Bronchial epithelial cell (primary cell): ENCODE results near the gene SHC1. TPM values are rescaled to one million over a fixed set of nuclear protein-coding genes. Genes with fewer than 3 reads are reported as not detected.

ENCODE experiments used
- DNase-seq: peaks from one replicate; pipeline ENCODE4 v3.0.0-alpha.2; 2010; ENCODE audit warnings: low read depth
- FAIRE-seq: peaks from 2 replicates; lab custom pipeline; 2011; peaks lifted over from hg19 to GRCh38; lab: Jason Lieb, UNC
- H3K27me3 ChIP-seq: 2 replicates; pipeline ENCODE4 v1.5.1; 2011; ENCODE audit warnings: low read length; ENCODE audit not compliant: control insufficient read depth, insufficient read depth
- H3K36me3 ChIP-seq: 2 replicates; pipeline ENCODE4 v1.5.1; 2011; ENCODE audit warnings: low read length; ENCODE audit not compliant: control insufficient read depth, insufficient read depth
- H3K4me3 ChIP-seq: 2 replicates; pipeline ENCODE4 v1.5.1; 2011; ENCODE audit warnings: mild to moderate bottlenecking, low read depth, low read length, control low read depth
- CTCF ChIP-seq: IDR thresholded peaks from 2 replicates; pipeline ENCODE4 v1.5.1; 2011; ENCODE audit warnings: mild to moderate bottlenecking, moderate library complexity, low read length, control low read depth, inconsistent platforms; ENCODE audit not compliant: insufficient read depth, severe bottlenecking
- total RNA-seq: library from RNA; depleted of rRNA; stranded (reverse); fragments of >200 nt; gene quantifications from 2 replicates; pipeline ENCODE4 v1.2.1, GENCODE V29; 2014

SHC1 gene
- total RNA-seq, 1 donor from 2014 or later, result 216 TPM

- no peak for FAIRE-seq
These were observed 1.6 kb upstream of the SHC1 start for GRCh38 chr1:154972213-154972516.

DNA sequence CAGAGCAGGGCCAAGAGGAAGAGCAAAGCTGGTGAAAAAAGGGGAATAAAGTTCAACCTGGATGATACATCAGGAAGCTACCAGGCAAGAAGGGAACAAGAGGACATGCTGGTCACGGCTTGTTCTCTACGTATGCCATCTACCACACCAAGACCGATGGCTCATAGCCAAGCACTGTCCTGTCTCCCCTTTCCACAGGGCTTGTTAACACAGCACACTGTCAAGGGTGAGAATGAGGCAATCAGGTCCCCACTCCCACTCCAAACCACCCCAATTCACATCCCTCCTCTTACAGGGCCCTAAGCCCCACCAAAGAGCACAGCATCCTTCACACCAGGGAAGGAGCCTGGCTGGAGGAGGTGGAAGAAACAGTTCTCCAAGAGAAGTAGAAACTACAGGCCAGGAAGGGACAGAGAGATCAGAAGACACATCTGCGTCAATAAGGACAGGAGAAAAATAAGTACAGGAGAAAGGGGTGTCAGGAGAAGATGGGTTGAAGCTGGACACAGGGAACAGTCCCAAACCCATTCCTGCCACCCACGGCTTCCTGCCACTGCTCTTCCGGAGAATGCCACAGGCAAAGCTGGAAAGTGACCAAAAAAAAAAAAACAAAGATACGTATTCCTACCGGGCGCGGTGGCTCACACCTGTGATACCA lies 923 bp upstream of the SHC1 start:
- no peak for TF ChIP-seq CTCF
- peaks cover 22% of the 10 kb centered on the region for H3K36me3 ChIP-seq
- peak; percentile 94 for DNase-seq
- H3K4me3 ChIP-seq, result peak overlapping the region; percentile 74
- FAIRE-seq, result no peak
- H3K27me3 ChIP-seq, result no peaks in the 10 kb centered on the region

More at GRCh38 chr1:154972213-154972516, 1.6 kb upstream of the SHC1 start:
- DNase-seq, result no peak
- no peaks in the 10 kb centered on the region for H3K27me3 ChIP-seq
- H3K36me3 ChIP-seq, result peaks cover 15% of the 10 kb centered on the region
- TF ChIP-seq CTCF, result no peak
- H3K4me3 ChIP-seq, result no peak overlapping the region

DNA sequence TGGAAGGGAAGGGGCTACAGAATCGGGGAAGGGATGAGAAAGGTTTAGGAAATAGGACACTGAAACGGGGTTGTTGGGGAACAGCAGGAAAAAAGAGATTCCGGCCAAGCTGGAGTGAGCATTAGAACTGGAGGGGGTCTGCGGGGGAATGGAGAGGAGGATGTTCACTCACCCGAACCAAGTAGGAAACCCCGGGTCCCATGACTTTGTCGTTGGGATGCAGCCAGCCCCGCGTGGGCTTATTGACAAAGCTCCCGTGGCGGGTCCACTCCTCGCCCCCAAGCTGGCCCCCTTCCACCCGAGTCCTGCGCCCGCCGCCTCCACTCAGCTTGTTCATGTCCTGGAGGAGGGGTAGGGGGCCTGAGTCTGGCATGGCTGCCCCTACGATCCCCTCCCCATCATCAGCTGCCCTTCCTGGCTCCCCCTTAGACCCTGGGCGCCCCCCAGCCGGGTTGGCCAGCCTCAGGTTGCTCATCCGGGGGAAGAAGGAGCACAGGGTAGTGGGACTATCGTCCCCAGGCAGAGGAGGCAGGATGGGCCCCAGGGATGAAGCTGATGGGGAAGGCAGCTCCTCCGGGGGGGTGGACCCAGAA lies 591 bp downstream of the SHC1 start:
- no peak for DNase-seq
- peaks cover 35% of the 10 kb centered on the region for H3K36me3 ChIP-seq
- FAIRE-seq, result no peak
- TF ChIP-seq CTCF, result no peak
- H3K4me3 ChIP-seq, result peak overlapping the region; percentile 74
- H3K27me3 ChIP-seq, result no peaks in the 10 kb centered on the region

DNA sequence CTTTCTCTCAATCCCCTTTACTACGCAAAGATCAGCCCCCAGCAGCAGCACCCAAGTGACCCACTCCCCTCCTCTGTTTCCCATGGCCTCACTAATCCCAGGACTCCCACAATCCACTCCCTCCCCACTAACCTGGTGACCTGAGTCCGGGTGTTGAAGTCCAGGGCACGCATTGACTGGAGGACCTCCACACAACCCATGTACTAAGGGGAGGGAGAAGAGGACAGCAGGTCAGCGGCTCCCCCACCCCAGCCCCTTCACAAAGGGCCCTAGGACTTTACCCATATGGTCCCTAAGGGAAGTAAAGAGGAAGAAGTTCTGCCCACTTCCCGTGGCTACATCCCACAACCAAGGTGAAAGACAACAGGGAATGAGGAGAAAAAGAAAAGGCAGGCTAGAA lies 1.3 kb downstream of the SHC1 start:
- Histone ChIP-seq H3K36me3 (peaks cover 41% of the 10 kb centered on the region), H3K4me3 (peak overlapping the region; percentile 74), H3K27me3 (no peaks in the 10 kb centered on the region)
- TF ChIP-seq CTCF, result no peak
- DNase-seq, result no peak
- no peak for FAIRE-seq

- FAIRE-seq, result no peak
- H3K36me3 ChIP-seq, result peaks cover 41% of the 10 kb centered on the region
- no peak for TF ChIP-seq CTCF
These were observed 1.8 kb downstream of the SHC1 start for GRCh38 chr1:154968731-154969130.

More at GRCh38 chr1:154968731-154969130, 1.8 kb downstream of the SHC1 start:
- Histone ChIP-seq H3K4me3 (peak overlapping the region; percentile 74), H3K27me3 (no peaks in the 10 kb centered on the region)
- no peak for DNase-seq
